ENCODE results near the gene PGGT1B. TPM values are rescaled to one million over a fixed set of nuclear protein-coding genes. Genes with fewer than 3 reads are reported as not detected.

PGGT1B gene
- total and polyA plus RNA-seq, 2 donors (not counting 1 experiment from before 2014, with no cell fraction given), result 3.8 to 63.4 TPM

GRCh38 chr5:115190388-115190787 is 72.3 kb downstream of the PGGT1B start:
- no peak overlapping the region for H3K4me3 Mint-ChIP-seq
- Histone ChIP-seq H3K79me2 (ENCODE audit: control insufficient read depth, insufficient read depth, low read length) (no peaks in the 10 kb centered on the region), H3K27me3 (replicated peaks in 1 of 4; ENCODE audit: control extremely low read depth in 1 of 4, control insufficient read depth in 3 of 4, insufficient read depth in 4 of 4, low read length in 3 of 4) (peaks cover 0 to 7% (median 0%) of the 10 kb centered on the region in 4 experiments), H3K9ac (ENCODE audit: low read length) (no peak overlapping the region), H3K4me3 (ENCODE audit: control extremely low read depth in 1 of 5, extremely low read depth in 1 of 5, insufficient read depth in 1 of 5, low read depth in 2 of 5, low read length in 4 of 5) (no peak overlapping the region), H3K4me2 (replicated peaks; ENCODE audit: low read depth, low read length, poor library complexity, severe bottlenecking) (no peak overlapping the region), H4K20me1 (ENCODE audit: control insufficient read depth, insufficient read depth, low read length, poor library complexity, severe bottlenecking) (no peaks in the 10 kb centered on the region), H3K4me1 (ENCODE audit: control insufficient read depth in 2 of 2, insufficient read depth in 2 of 2, low read length in 2 of 2) (no peaks in the 10 kb centered on the region), H3K36me3 (replicated peaks in 1 of 2; ENCODE audit: control extremely low read depth in 1 of 2, control insufficient read depth in 1 of 2, extremely low read depth in 1 of 2, insufficient read depth in 2 of 2, low read length in 1 of 2) (no peaks in the 10 kb centered on the region), H3K9me3 (ENCODE audit: control extremely low read depth in 1 of 3, control insufficient read depth in 2 of 3, insufficient read depth in 1 of 3, low read length in 2 of 3) (no peaks in the 10 kb centered on the region), H3K27ac (ENCODE audit: low read length in 2 of 2) (no peak overlapping the region), H2AFZ (ENCODE audit: insufficient read depth, low read depth, low read length, poor library complexity, severe bottlenecking) (no peak overlapping the region)
- no peak for DNase-seq
- H3K27me3 Mint-ChIP-seq, result peaks cover 23% of the 10 kb centered on the region
- H3K27ac Mint-ChIP-seq, result no peak overlapping the region
- intact Hi-C loops (cut with micrococcal nuclease), result no loop called here
- ChIA-PET CTCF (no interaction called here), POLR2A (no interaction called here)
- TF ChIP-seq CTCF (IDR thresholded peaks at IDR 0.05), result no peak
- no peak for TF ChIP-seq EZH2 (IDR thresholded peaks at IDR 0.05; ENCODE audit: borderline replicate concordance, insufficient read depth, low read depth, low read length, poor library complexity, severe bottlenecking)
- WGBS (ENCODE audit: insufficient coverage), result 78% methylated on average over 2 of the region's 4 CpGs
- ATAC-seq (ENCODE audit: low read depth), result no peak
- H3K9me3 Mint-ChIP-seq (ENCODE audit: insufficient read depth), result no peaks in the 10 kb centered on the region
- H3K4me1 Mint-ChIP-seq, result no peaks in the 10 kb centered on the region

DNA sequence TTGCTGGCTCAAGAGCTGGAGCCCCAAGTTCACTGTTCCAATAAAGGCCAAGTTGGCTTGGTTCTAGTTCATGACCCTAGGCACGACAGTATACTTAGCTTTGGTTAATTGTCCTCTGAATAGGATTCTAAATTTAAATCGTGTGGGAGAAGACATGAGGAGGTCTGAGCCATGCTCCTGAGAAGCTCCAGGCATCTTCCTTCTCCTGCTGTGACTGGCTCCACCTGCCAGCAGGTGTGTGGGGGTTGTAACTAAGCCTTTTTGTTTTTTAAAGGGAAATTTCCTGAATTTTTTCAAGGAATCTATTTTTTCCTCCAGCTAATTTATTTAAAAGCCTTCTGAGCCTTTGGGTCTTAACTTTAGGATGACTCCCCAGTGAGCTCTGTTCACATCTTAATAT is 72.8 kb downstream of the PGGT1B start:
- Histone ChIP-seq H3K9me3 (ENCODE audit: control extremely low read depth in 1 of 3, control insufficient read depth in 2 of 3, insufficient read depth in 1 of 3, low read length in 2 of 3) (no peaks in the 10 kb centered on the region), H3K4me2 (replicated peaks; ENCODE audit: low read depth, low read length, poor library complexity, severe bottlenecking) (no peak overlapping the region), H3K79me2 (ENCODE audit: control insufficient read depth, insufficient read depth, low read length) (no peaks in the 10 kb centered on the region), H2AFZ (ENCODE audit: insufficient read depth, low read depth, low read length, poor library complexity, severe bottlenecking) (no peak overlapping the region), H3K9ac (ENCODE audit: low read length) (no peak overlapping the region), H3K27me3 (replicated peaks in 1 of 4; ENCODE audit: control extremely low read depth in 1 of 4, control insufficient read depth in 3 of 4, insufficient read depth in 4 of 4, low read length in 3 of 4) (peaks cover 0 to 7% (median under 1%) of the 10 kb centered on the region in 4 experiments), H4K20me1 (ENCODE audit: control insufficient read depth, insufficient read depth, low read length, poor library complexity, severe bottlenecking) (no peaks in the 10 kb centered on the region), H3K4me1 (ENCODE audit: control insufficient read depth in 2 of 2, insufficient read depth in 2 of 2, low read length in 2 of 2) (no peaks in the 10 kb centered on the region), H3K36me3 (replicated peaks in 1 of 2; ENCODE audit: control extremely low read depth in 1 of 2, control insufficient read depth in 1 of 2, extremely low read depth in 1 of 2, insufficient read depth in 2 of 2, low read length in 1 of 2) (no peaks in the 10 kb centered on the region), H3K4me3 (ENCODE audit: control extremely low read depth in 1 of 5, extremely low read depth in 1 of 5, insufficient read depth in 1 of 5, low read depth in 2 of 5, low read length in 4 of 5) (no peak overlapping the region), H3K27ac (ENCODE audit: low read length in 2 of 2) (no peak overlapping the region)
- ChIA-PET POLR2A (interaction anchor here (0.5 kb wide), 1 partner anchor 136 kb away, joined by 3 read pairs; no protein-coding TSS in a partner anchor), CTCF (interaction anchor here (0.6 to 1.9 kb wide), 2 partner anchors 92 to 262 kb away, joined by 5 to 6 read pairs; no protein-coding TSS in a partner anchor)
- no peak overlapping the region for H3K4me3 Mint-ChIP-seq
- no peaks in the 10 kb centered on the region for H3K4me1 Mint-ChIP-seq
- no peak for ATAC-seq (ENCODE audit: low read depth)
- intact Hi-C loops (cut with micrococcal nuclease), result no loop called here
- H3K27ac Mint-ChIP-seq, result no peak overlapping the region
- H3K27me3 Mint-ChIP-seq, result peaks cover 27% of the 10 kb centered on the region
- DNase-seq, result no peak
- no peak for TF ChIP-seq CTCF (IDR thresholded peaks at IDR 0.05)
- TF ChIP-seq EZH2 (IDR thresholded peaks at IDR 0.05; ENCODE audit: borderline replicate concordance, insufficient read depth, low read depth, low read length, poor library complexity, severe bottlenecking), result no peak
- WGBS (ENCODE audit: insufficient coverage), result no CpG with 5 or more reads among the region's 2 CpGs
- H3K9me3 Mint-ChIP-seq (ENCODE audit: insufficient read depth), result no peaks in the 10 kb centered on the region

All from B cell (primary cell).